T-helper 2 cell treated with Interferon-gamma antibody and Interleukin-4, amounts not matched to agents 100 ng/mL and 5 ng/mL, for 36 hours (primary cell): ENCODE results near the gene MUC5AC. TPM values are rescaled to one million over a fixed set of nuclear protein-coding genes. Genes with fewer than 3 reads are reported as not detected.
"Not testable (repeated sequence)": the region's sequence is repeated elsewhere in the genome, so short reads cannot be mapped to it uniquely, and the experiment has no call there.

Source experiments
- intact Hi-C: fragments of 100-400 bp; cut with micrococcal nuclease; formaldehyde crosslinking; loops from one replicate; pipeline ENCODE4 v1.15.1; 2023
- total RNA-seq: library from RNA; stranded (reverse); gene quantifications from 2 replicates; pipeline ENCODE4 v1.2.3, GENCODE V29; 2022

MUC5AC gene
- total RNA-seq, 1 donor from 2014 or later, result not detected

DNA sequence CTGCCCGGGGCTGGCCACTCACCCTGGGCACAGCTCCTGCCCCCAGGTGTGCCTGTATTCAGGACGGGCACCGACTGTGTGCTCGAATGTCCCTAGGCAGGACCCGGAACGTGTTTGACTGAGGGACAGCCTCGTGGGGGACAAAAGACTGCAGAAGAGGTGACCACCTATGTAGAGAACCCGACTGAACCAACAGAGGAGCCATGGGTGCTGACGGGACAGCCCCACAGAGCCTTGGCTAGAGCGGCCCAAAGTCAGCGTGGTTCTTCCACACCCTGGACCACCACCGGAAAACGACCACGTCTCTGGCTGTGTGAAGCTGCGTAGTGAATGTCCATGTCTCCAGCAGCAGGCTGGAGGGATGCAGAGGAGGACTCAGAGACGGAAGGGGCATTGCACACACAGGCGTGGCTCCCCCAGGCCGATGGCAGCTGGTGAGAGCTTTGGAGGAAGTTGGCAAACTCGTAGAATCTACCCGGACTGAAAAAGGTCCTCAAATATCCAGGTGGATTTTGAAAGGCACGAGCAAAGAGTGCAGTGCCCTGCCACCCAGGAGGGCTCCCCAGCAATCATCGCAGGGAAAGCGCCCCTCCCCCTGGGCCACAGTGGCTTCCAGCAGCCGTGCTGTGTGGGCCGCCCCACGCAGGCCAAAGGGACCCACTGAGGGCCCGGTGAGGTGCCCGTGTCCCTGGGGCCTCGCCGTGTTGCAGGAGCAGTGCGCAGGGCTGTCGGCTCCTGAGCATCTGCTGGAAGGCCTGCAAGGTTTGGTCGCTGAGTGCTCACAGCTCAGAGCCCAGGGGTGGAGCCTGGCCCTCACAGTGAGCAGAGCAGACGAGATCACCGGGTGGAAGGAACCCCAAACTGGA lies 47.6 kb downstream of the MUC5AC start:
- intact Hi-C loops, result no loop called here

DNA sequence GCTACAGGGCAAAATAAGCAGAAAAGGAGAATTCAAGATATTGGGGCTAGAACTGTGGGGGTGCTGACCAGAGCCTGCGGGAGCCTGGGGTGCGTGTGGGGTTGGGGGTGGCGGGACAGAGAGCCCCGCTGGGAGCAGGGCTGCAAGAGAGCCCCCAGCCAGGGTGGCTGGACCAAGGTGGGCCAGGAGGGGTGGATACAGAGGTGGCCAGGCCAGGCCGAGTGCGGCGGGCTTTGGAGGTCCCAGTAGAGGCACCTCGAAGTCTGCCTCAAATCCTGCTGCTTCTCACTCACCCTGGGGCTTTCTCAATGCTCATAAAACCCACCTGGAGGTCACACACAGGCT lies 48.2 kb downstream of the MUC5AC start:
- intact Hi-C loops, result no loop called here

DNA sequence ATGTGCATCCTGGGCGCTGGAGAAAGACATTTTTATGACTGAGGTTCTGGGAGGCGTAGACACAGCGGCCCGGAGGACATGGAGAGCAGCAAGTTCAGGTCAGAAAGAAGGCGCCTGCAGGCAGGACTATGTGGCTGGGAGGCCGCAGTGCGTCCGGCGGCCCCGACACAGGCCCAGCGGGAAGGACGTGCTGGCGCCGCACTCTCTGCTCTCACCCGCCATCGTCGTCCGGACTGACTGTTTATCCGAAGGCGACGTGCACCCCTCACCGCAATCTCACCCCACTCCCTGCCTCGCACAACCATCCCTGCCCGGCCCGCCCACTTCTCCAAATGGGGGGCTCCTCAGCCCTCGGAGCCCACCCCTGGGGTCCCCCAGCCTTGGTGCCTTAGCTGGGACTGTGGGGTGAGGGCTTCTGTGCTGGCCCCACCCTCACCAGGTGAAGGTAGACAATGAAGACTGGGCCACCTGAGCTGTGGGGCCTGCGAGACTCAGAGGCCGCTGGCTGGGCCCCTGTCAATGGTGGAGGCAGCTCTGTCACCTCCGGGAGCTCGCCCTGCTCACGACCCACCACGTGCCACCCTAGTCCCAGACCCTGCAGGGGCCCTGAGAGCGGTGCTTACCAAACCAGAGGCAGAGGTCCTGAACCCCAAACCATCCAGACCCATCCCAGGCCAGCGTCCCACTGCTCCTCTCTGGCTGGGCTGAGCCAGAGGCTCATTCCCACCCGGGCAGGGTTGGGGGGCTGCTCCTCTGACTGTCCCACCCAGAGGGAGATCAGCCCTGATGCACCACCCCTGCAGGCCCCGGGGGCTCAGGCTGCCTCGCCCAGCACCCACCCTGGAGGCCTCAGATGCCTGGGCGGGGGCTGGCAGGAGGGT lies 48.9 kb downstream of the MUC5AC start:
- intact Hi-C loops, result no loop called here

DNA sequence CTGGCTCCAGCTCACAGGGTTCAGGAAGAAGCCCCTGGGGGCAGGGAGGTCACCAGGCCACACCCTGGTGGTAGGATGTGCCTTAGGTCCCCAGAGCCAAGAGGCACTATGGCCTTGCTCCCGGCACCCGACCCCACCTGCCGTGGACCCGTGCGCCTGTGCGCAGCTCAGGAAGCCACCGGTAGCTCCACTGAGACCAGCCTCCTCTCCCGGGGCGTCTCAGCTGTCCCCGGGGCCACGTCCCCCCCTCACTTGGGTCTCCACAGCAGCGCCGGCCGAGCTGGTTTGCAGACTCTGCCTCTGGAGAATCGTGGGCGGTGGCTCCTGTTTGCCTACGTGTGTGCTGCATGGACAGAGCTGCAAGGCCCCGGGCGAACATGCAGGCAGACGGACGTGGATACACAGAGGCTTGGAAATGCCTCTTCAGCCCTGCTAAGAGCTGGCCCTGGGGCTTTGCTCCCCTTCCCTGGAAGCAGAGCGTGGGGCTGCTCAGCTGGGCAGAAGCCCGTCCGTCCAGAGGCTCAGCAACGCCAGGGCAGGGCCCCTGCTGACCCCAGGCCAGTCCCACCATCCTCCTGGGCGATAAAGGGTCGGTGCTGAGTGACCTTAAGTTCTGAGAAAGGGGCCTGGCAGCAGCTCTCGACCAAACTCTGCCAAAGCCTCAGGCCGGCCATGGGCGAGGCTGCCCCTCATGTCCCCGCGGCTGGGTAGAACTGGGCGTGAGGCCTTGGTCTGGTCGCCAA lies 49.8 kb downstream of the MUC5AC start:
- intact Hi-C loops, result no loop called here

DNA sequence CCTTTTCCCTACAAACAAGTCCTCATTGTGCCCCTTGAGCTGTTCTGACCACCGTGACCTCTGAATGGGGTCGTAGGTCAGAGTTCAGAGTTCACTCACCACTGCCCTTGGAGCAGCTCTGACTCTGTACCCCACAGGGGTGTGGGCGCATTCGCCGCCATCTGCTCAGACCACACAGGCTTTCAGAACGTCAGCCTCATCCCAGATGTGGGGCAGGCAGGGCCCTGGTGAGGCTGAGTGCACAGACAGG lies 50.3 kb downstream of the MUC5AC start:
- intact Hi-C loops, result no loop called here

DNA sequence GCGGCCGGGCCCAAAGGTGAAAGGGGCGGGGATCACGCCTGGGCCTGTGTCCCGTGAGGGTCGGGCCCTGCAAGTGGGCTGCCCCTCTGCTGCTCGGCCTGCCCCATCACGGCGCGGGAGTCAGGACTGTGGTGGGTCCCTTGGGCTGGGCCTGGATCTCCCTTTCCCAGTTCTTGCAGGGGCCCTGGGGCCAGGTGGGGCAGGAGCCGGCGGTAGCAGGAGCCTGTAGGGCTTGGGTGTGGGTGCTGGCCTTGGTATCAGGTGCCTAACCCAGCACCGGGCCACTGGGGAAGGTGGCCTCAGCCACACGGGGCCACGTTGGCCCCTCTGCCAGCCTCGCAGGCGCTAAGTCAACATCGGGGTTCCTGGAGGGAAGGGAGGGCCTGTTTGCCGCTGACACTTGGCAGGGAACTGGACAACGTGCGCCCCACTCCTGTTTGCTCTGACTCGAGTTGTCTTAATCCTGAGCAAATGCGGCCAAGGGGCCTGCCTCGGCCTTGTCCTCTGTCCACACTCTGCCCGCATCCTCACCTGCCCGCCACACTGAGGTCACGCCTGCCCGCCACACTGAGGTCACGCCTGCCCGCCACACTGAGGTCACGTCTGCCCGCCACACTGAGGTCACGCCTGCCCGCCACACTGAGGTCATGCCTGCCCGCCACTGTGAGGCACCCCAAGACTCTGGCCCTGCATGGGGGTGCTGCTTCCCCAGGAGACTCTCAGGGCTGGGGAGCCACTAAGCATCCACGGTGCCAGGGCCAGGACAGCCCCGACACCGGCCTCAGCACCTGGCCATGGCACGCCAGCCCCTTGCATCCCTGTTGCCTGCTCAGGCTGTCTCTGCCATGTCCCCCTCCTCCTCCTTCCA lies 50.9 kb downstream of the MUC5AC start:
- intact Hi-C loops, result no loop called here

DNA sequence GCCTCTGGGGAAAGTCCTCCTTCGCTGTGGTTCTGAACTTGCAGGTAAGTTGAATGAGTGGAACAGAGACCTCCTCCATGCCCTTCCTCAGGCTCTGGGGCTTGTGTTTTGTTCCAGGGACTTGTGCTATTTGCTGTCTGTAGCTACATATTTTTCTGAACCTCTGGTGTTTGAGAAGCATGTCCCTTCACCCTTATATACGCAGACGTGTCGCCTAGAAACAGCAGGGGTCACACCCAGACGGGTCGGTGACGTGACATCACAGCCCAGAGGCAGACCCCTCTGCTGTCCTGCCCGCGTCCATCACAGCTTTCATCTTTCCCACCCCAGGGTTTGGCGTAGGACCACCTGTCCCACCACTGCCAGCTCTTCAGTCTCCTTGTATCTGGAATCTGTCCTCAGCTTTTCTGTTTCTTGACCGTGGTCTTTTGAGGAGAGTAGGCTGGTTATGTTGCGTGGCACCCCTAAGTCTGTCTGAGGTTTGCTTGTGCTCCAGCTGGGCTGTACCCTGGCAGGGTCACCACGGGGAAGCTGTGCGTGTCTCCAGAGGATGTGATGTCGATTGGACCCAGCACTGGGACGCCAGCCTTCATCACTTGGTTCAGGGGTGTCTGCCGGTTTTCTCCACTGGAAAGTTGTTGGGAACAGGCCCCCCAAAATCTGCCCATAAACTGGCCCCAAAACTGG lies 51.8 kb downstream of the MUC5AC start:
- intact Hi-C loops, result no loop called here

DNA sequence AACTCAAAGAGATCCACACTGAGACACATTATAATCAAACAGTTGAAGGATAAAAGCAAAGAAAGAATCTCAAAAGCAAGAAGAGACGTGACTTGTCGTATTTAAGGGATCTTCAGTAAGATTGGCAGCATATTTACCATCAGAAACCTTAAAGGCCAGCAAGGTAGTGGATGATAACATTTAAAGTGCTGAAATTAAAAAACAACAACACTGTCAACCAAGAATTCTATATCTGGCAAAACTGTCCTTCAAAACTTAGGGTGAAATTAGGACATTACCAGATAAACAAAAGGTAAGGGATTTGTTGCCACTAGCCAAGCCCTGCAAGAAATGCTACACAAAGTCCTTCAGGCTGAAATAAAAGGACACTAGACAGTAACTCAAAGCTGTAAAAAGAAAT lies 54.1 kb downstream of the MUC5AC start:
- intact Hi-C loops, result no loop called here

DNA sequence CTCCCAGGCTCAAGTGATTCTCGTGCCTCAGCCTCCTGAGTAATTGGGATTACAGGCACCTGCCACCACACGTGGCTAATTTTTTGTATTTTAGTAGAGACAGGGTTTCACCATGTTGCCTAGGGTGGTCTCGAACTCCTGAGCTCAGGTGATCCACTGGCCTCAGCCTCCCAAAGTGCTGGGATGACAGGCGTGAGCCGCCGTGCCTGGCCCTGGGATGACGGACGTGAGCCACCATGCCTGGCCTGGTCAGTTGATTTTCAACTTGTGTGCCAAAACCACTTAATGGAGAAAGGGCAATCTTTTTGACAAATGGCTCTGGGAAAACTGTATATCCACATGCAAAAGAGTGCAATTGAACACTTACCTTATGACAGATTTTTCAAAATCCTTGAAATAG lies 58.1 kb downstream of the MUC5AC start:
- intact Hi-C loops, result not testable (repeated sequence)

DNA sequence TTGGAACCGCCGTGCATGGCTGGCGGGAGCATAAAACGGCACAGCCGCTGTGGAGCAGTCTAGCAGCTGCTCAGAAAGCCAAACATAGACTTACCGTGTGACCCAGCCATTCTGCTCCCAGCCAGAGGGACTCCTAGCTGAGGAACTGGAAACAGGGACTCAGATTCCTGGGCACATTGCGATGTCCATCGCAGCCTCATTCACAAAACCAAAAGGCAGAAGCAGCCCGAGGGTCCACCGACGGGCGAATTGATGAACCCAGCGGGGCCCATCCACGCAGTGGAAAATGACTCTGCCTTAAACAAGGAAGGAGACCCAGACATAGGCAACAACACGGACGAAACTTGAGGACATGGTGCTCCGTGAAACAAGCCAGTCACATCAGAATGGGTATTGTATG lies 59.4 kb downstream of the MUC5AC start:
- intact Hi-C loops, result no loop called here

DNA sequence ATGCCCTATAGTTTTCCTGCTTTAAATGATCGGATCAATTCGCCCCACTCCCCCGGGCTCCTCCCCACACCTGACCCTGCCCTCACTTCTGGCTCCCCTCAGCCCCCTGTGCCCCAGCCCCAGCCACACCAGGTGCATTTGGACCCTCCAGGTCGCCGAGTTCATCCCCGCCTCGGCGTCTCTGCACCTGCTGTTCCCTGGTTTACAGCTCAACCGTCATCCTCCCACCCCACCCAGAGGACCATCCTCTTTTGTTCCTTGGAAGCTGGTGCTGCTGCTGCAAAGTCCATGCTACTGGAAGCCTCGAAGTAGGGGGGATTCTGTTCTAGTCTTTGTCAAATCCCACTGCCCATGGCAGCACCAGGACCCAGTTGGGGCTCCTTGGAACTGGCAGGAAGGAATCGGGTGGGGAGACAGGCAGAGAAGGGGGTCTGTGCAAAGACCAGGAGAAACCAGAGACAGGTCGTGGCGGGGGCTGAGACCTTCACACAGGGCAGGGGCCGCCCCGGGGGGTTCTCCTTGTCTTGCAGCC lies 60.6 kb downstream of the MUC5AC start:
- intact Hi-C loops, result no loop called here

DNA sequence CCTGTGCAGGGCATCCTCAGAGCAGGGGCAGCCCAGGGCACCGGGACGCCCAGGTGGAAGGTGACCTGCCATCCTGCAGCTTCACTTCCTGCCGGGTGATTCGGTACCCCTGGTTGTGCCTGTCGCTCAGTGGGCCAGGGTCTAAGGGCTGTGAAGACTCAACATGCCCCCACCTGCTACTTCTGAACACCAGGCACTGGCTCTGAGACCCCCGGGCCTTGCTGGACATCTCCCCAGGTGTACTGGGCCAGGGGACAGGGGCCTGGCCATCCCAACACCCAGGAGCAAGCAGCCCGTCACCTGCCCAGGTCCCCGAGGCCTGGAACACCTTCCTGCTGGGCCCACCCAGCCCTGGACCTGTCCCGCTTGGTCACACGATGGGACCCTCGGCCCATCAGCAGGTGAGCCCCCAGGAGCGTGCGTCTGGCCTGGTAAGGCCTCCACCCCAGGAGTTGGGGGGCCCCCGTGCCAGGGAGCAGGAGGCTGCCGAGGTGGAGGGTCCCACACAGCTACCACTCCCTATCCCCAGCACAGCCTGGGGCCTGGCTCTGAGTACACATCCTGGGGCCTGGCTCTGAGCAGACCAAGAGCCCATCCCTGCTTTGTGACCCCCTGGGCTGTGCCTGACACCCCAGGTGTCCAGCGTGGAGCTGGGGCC lies 61.2 kb downstream of the MUC5AC start:
- intact Hi-C loops, result no loop called here

DNA sequence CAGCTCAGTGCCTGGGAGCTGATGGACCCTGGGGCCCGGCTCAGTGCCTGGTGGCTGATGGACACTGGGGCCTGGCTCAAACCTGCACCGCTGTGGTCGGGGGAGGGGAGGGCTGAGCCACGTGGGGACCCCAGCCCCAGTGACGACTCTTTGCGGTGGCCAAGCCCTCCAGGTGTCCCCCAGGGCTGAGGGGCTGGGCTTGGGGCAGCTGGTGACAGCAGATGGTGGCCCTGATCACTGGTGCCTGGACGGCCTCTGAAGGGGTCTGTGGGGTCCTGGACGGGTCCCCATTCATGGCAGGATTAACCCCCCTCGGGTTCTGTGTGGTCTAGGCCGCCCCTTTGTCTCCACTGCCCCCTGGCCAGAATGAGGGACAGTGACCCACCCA lies 61.7 kb downstream of the MUC5AC start:
- intact Hi-C loops, result no loop called here

DNA sequence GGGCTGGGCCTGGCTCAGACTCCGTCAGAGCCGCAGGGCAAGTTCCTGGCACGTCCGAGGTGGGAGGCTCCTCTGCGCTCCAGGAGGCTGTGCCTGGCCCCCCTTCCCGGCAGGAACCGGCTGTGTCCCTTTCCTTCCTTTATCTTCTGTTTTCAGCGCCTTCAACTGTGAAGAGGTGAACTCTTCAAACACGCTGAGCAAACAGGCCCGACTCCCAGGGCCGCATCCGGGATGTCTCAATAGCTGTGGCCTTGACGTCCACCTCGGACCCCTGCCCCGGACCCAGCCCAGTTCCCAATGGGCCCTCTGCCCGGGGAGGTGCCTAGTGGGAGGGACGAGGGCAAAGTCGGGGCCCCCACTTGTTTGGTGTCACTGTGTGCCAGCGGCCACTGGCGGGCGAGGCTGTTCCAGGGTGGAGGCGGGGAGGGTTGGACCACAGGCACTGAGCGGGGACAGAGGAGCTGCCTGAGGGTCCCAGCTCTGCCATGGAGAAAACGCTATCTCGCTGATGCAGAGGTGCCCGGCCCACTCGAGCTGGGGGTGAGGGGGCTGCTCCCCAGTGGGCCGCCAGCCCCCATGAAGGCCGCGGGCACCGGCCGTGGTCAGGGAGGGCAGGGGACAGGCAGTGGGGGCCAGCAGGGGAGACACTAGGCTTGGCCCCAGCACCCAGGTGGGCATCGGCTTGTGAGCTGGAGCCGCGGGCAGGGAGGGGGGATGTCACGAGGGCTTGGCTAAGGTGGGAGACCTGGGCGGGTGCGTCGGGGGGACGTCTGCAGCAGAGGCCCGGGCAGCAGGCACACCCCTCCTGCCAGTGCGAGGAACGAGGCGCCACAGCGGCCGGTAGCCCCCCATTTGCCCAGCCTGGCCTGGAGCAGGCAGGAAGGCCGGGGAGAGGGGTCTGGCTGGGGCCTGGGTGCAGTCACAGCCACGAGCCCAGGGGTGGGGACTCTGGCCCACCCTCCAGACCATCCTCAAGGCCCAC lies 62.4 kb downstream of the MUC5AC start:
- intact Hi-C loops, result no loop called here

DNA sequence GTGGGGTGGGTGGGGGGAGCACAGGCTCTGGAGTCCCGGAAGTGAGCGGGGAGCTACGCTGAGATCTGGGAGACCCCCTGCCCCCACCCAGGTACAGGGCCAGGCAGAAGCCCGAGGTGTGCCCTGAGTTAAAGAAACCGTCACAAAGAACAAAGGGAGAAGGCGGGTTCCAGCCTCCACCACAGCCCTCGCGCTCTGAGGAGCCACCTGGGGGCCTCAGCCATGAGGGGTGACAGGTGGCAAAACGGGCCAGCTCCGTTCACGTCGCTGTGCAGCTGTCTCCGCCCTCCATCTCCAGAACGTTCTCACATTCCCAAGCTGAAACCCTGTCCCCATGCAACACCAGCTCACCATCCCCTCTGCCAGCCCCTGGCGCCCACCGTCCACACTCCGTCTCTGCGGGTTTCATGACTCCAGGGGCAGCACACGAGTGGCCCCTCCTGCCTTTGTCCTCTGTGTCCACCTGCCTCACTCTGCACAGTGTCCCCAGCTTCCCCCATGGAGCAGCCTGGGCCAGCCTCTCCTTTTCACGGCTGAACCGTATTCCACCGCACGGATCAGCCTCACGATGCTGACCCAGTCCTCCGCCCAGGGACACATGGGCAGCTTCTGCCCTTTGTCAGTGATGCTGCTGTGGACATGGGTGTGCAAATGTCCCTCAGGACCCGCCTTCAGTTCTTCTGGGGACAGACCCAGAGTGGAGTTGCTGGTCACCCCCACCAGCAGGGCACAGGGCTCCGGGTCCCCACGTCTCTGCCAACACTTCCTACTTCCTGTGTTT lies 63.4 kb downstream of the MUC5AC start:
- intact Hi-C loops, result no loop called here

DNA sequence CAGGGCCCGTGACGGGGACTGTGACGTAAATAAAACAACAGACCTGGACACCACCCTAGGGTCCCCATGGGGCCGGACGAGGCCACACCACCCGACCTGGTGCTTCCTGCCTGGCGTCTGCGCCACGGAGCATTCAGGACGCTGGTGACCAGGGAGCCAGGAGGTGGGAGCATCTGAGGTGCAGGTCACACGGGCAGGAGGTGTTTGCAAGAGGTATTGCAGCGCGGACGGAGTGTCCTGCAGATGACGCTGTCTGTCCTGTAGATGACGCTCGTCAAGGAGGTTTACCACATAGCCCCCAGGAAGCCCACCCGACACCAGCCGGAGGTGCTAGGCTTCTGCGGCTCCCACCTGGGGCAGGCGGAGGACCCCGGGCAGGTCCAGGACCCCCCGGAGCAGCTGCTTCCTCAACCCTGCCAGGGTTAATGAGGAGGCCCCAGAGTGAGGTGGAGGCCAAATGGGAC lies 64.1 kb downstream of the MUC5AC start:
- intact Hi-C loops, result no loop called here

DNA sequence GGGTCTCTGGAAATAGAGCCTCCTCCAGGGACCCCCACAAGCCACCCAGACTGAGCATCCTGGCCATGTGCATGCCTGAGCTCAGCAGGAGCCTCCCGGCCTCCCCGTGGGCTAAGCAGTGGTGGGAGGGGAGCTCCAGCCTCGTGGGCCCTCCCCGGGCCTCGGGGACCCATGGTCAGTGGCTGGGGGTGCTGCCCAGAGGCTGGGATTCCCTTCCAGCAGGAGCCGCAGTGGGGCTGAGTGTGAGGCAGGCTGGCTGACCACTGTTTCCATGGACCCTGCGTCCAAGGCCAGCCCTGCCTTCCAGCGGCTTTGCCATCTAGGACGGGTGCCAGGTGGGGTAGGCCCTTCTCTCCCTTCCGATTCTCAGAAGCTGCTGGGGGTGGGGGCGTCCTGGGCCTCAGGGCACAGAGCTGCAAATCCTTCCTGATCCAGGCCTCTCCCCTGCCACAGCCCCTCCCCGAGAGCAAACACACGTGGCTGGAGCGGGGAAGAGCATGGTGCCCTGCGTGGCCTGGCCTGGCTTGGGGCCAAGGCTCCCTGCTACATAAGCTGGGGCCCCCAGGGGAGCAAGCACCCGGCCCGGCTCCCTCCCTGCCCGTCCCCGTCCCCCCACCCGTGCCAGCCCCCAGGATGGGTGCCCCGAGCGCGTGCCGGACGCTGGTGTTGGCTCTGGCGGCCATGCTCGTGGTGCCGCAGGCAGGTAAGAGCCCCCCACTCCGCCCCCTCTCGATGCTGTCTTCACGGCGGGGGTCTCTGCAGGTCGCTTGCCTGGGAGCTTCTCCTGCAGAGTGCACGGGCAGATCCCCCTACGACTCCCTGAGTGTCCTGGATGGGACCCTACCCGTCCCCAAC lies 65.0 kb downstream of the MUC5AC start, which contains the start of gene MUC5B:
MUC5B (plus strand) TSS at position 576 of the 855 bp plus-strand sequence; CDS start at position 634, 58 bp downstream.
- intact Hi-C loops, result no loop called here
